CD8-positive, alpha-beta memory T cell (primary cell): ENCODE measurements around the gene RTN4R. TPM values are rescaled to one million over a fixed set of nuclear protein-coding genes. Genes with fewer than 3 reads are reported as not detected.

ENCODE experiments used
- CTCF ChIA-PET: fragments of 350-600 bp; sonication (Branson Sonifier 250); formaldehyde crosslinking; loops from one replicate; lab custom pipeline; 2021; ENCODE audit warnings: antibody characterized with exemption; lab: Charles Lee
- POLR2A ChIA-PET: fragments of 350-600 bp; sonication (Branson Sonifier 250); formaldehyde crosslinking; loops from one replicate; lab custom pipeline; 2021; ENCODE audit warnings: antibody characterized with exemption; lab: Charles Lee
- DNase-seq, 5 donors: peaks; one replicate each; pipeline versions ENCODE4 v3.0.0 to v3.0.0-alpha.2; 2020 to 2022; ENCODE audit warnings: mixed read lengths in 1 of 5
- H3K27ac ChIP-seq: one replicate; pipeline ENCODE4 v1.7.0; 2013; ENCODE audit warnings: low read depth, mild to moderate bottlenecking, low read length, moderate library complexity
- H3K27me3 ChIP-seq: 2 replicates; pipeline ENCODE4 v1.7.0; 2013; ENCODE audit warnings: low read length, mild to moderate bottlenecking; ENCODE audit not compliant: insufficient read depth, poor library complexity, severe bottlenecking
- H3K36me3 ChIP-seq: 2 replicates; pipeline ENCODE4 v1.7.0; 2013; ENCODE audit warnings: mild to moderate bottlenecking, low read length, moderate library complexity; ENCODE audit not compliant: insufficient read depth
- H3K4me1 ChIP-seq: 2 replicates; pipeline ENCODE4 v1.7.0; 2013; ENCODE audit warnings: mild to moderate bottlenecking, low read length, moderate library complexity; ENCODE audit not compliant: insufficient read depth
- H3K4me3 ChIP-seq: 2 replicates; pipeline ENCODE4 v1.7.0; 2013; ENCODE audit warnings: mild to moderate bottlenecking, low read length
- H3K9me3 ChIP-seq: 2 replicates; pipeline ENCODE4 v1.7.0; 2013; ENCODE audit warnings: mild to moderate bottlenecking, low read length
- H3K27ac Mint-ChIP-seq, 8 donors: one replicate each; pipeline ENCODE4 v1.8.0; 2020 to 2021; ENCODE audit warnings: mixed read lengths in 8 of 8, mild to moderate bottlenecking in 6 of 8, inconsistent platforms in 3 of 8, moderate library complexity in 3 of 8
- H3K27me3 Mint-ChIP-seq, 2 donors: one replicate each; pipeline ENCODE4 v1.8.0; 2020 to 2021; ENCODE audit warnings: mixed read lengths in 2 of 2, mild to moderate bottlenecking in 1 of 2, moderate library complexity in 1 of 2
- H3K36me3 Mint-ChIP-seq, 3 donors: one replicate each; pipeline ENCODE4 v1.8.0; 2020 to 2021; ENCODE audit warnings: mixed read lengths in 3 of 3, inconsistent platforms in 1 of 3, mild to moderate bottlenecking in 1 of 3
- H3K4me1 Mint-ChIP-seq, 3 donors: one replicate each; pipeline ENCODE4 v1.8.0; 2020 to 2021; ENCODE audit warnings: mixed read lengths in 3 of 3, inconsistent platforms in 1 of 3, mild to moderate bottlenecking in 1 of 3
- H3K4me3 Mint-ChIP-seq, 7 donors: one replicate each; pipeline ENCODE4 v1.8.0; 2020 to 2021; ENCODE audit warnings: mixed read lengths in 7 of 7, mild to moderate bottlenecking in 6 of 7, moderate library complexity in 4 of 7, inconsistent platforms in 2 of 7
- H3K9me3 Mint-ChIP-seq, 5 donors: one replicate each; pipeline ENCODE4 v1.8.0; 2020 to 2022; ENCODE audit warnings: mixed read lengths in 5 of 5, mild to moderate bottlenecking in 3 of 5, moderate library complexity in 2 of 5, inconsistent platforms in 1 of 5
- polyA plus RNA-seq: library from polyadenylated mRNA; unstranded; fragments of 300-500 nt; fragmentation: Illumina TruSeq; gene quantifications from one replicate; pipeline ENCODE4 v1.2.3, GENCODE V29; 2021
- total RNA-seq, 2 experiments: library from RNA; stranded (reverse); gene quantifications; one replicate each; pipeline ENCODE4 v1.2.3, GENCODE V29; 2021

The RTN4R gene
- total and polyA plus RNA-seq, 3 experiments from 2014 or later = 1.8 to 6.0 (median 2.7) TPM

DNA sequence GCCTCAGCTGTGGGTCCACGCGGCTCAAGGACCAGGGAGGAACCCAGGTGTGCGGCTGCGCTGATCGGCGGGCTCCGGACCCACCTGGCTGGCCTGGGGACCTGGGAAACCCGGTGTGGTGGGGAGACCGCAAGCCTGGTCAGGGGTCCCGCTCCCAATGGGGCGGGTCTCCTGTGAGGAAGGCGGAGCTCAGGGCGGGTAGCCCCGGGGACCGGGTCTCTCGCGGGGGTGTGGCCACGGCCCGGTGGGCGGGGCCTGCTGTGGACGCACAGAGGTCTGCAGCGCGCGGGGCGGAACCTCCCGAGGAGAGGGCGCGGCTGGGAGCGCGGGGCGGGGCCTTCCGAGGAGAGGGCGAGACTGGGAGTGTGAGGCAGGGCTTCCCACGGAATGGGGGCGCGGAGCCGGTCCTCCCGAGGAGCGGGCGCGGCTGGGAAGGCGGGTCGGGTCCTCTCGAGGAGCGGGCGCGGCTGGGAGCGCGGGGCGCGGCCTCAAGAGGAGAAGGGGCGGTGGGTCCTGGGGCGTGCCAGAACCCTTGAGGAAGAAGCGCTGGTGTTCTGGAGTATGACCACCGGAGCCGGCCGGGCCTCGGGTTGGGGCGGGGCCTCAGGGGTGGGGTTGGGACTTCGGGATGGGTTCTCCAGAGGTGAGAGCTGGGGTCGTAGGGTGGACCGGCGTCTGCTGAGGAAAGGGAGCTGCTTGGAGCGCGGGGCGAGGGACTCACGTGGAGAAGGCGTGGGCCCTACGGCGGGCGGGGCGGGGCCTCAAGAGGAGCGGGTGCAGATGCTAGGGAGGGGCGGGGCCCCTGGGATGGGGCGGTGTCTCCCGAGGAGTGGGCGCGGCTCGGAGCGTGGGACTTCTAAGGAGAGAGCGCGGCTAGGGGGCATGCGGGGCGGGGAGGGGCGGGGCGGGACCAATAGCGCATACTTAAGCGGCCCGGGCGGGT is 31.0 kb upstream of the RTN4R start:
- ChIA-PET POLR2A (interaction anchor here (0.6 kb wide), 1 partner anchor 95 kb away, joined by 3 read pairs; the partner anchor contains the start of gene ZNF74), CTCF (no interaction called here)
- Mint-ChIP-seq H3K36me3 (no peaks in the 10 kb centered on the region), H3K27me3 (peaks cover 0 to 4% of the 10 kb centered on the region in 2 donors), H3K4me3 (peak overlapping the region; percentile 80 to 88 (median 81)), H3K9me3 (no peaks in the 10 kb centered on the region), H3K4me1 (peaks cover 0 to 9% (median 6%) of the 10 kb centered on the region in 3 donors), H3K27ac (peak overlapping the region in 5 of 8 donors; percentile 15 to 81 (median 63))
- DNase-seq = peak; percentile 78 to 91 (median 85)
- Histone ChIP-seq H3K4me1 (peaks cover 6% of the 10 kb centered on the region), H3K27ac (no peak overlapping the region), H3K36me3 (no peaks in the 10 kb centered on the region), H3K9me3 (no peaks in the 10 kb centered on the region), H3K4me3 (peak overlapping the region; percentile 63), H3K27me3 (no peaks in the 10 kb centered on the region)

DNA sequence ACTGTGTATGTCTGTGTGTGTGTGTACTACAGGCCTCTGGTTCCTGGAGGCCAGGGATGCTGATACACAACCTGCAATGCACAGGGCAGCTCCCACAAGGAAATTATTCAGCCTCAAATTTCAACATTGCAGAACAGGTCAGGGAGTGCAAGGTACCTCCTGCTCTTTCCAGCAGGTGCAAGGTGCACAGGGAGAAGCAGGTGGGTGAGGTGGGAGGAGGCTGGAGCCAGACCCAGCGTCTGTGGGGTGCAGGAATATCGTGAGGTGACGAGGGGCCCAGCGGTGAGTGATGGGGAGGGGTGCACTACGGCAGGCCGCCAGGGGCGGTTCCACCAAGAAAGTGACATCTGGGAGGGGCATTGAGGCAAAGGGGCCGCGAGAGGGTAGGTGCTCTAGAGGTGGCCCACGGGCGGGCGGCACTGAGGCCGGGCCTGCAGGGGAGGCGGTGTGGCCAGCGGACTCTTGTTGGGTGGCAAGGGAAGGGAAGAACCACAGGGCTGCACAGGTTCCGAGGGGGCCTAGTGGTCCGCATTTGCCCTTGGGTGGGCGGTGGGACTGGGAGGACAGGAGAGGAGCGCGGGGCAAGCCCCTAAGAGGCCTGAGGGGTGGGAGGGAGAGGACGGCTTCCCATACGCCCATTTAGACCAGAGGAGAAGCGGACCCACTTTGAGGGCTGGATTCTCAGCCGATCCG is 30.1 kb upstream of the RTN4R start:
- Histone ChIP-seq H3K4me3 (no peak overlapping the region), H3K27me3 (no peaks in the 10 kb centered on the region), H3K4me1 (peaks cover 6% of the 10 kb centered on the region), H3K9me3 (no peaks in the 10 kb centered on the region), H3K36me3 (no peaks in the 10 kb centered on the region), H3K27ac (no peak overlapping the region)
- Mint-ChIP-seq H3K36me3 (no peaks in the 10 kb centered on the region), H3K27me3 (peaks cover 0 to 4% of the 10 kb centered on the region in 2 donors), H3K4me1 (peaks cover 0 to 9% (median 6%) of the 10 kb centered on the region in 3 donors), H3K4me3 (peak overlapping the region; percentile 73 to 83 (median 80)), H3K27ac (peak overlapping the region in 3 of 8 donors; percentile 23 to 56 (median 44)), H3K9me3 (no peaks in the 10 kb centered on the region)
- CTCF ChIA-PET = no interaction called here
- POLR2A ChIA-PET = no interaction called here
- no peak for DNase-seq

DNA sequence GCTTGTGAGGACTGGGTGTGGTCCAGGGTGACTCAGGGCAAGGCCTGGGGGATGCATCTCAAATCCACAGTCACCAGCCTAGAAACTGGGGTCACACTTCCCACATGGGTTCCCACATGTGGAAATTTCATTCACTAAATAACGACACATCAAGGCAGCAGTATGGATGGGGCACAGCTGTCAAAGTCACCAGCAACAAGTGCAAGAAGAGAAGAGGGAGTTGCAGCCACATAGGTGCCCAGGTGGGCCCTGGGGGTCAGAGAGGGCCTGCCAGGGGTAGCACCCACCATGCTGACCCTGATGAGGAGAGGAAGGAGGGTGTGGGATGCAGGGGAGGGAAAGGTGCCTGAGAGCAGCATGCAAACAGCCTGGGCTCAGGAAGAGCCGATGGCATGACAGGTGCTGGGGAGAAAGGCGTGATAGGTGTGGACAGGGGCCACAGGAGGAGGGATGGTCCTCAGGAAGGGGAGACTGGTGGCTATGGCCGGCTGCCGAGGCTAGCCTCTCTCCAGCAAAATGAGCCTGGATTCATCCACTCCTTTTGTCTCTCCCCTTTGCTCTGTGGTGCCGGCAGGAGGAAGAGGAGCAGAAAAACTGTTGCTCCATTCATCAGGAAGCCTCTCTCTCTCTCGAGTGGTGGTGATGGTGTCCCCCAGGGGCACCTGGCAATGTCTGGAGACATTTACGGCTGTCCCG is 29.4 kb upstream of the RTN4R start:
- no peak overlapping the region for H3K4me3 ChIP-seq
- peaks cover 6% of the 10 kb centered on the region for H3K4me1 ChIP-seq
- no peak for DNase-seq
- Mint-ChIP-seq H3K36me3 (no peaks in the 10 kb centered on the region), H3K27ac (peak overlapping the region in 3 of 8 donors; percentile 43 to 56 (median 44)), H3K4me3 (peak overlapping the region; percentile 73 to 83 (median 80)), H3K4me1 (peaks cover 0 to 9% (median 6%) of the 10 kb centered on the region in 3 donors), H3K27me3 (peaks cover 0 to 2% of the 10 kb centered on the region in 2 donors), H3K9me3 (no peaks in the 10 kb centered on the region)
- H3K36me3 ChIP-seq = no peaks in the 10 kb centered on the region
- no peaks in the 10 kb centered on the region for H3K9me3 ChIP-seq
- no peak overlapping the region for H3K27ac ChIP-seq
- POLR2A ChIA-PET = no interaction called here
- H3K27me3 ChIP-seq = no peaks in the 10 kb centered on the region
- CTCF ChIA-PET = no interaction called here

DNA sequence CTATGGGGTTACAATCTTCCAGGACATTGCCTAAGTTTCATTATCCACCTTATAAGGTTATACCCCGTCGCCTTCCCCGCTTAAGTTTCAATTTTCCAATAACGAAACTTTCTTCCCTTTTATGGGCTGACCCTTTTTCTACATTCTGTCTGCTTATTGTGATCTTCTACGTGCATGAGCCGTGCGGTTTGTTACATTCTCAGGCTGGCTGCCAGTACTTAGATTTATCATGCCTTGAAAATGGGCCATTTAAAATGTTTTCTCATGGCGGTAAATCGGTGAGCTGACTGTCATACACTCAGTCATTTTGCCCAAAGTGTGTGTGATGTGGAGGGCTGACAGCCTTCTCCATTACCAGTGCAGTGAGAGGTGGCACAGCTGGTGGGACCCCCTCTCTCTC is 28.5 kb upstream of the RTN4R start:
- Mint-ChIP-seq H3K9me3 (no peaks in the 10 kb centered on the region), H3K4me1 (peaks cover 0 to 9% (median 6%) of the 10 kb centered on the region in 3 donors), H3K27ac (peak overlapping the region in 3 of 8 donors; percentile 4 to 48 (median 17)), H3K36me3 (no peaks in the 10 kb centered on the region), H3K4me3 (peak overlapping the region in 3 of 7 donors; percentile 6 to 76 (median 27)), H3K27me3 (no peaks in the 10 kb centered on the region)
- Histone ChIP-seq H3K36me3 (no peaks in the 10 kb centered on the region), H3K27ac (no peak overlapping the region), H3K9me3 (no peaks in the 10 kb centered on the region), H3K4me1 (peaks cover 6% of the 10 kb centered on the region), H3K27me3 (peaks cover 3% of the 10 kb centered on the region), H3K4me3 (no peak overlapping the region)
- CTCF ChIA-PET = interaction anchor here (1.8 to 2.5 kb wide), 2 partner anchors 23 to 140 kb away, joined by 5 to 7 read pairs; partner anchors contain the start of gene DGCR6L
- POLR2A ChIA-PET = no interaction called here
- no peak for DNase-seq

DNA sequence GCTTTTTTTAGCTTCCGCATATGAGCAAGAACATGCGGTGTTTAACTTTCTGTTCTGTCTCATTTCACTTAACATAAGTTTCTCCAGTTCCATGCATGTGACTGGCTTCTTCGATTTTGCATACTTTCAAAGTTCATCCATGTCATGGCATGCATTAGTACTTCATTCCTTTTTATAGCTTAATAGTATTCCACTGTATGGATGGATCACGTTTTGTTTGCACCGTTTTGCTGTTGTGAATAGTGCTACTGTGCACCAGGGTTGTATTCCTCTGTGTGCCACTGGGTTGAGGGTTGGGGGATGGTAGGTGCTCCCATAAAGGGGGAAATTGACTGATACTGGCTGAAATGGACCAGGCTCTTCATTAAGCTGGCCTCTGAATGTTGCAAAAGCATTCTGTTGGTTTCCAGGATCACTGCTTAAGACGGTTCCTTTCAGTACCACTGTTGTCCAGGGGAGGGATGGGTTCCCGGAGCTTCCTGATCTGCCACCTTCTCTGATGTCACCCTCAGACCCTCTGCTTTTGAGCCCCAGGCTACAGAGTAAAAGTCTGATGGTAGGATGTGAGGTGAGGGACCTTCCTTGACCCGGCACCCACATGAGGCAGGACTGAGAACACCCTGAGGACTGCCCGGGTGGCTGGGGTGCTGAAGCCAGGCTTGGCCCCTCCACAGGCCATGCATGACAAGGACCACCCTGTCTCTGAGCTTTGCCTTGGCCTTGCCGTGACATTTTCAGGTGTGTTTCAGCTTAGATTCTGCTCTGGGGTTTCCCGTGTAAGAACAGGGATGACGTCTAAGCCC is 27.3 kb upstream of the RTN4R start:
- no peak for DNase-seq
- CTCF ChIA-PET = interaction anchor here (1.8 to 2.5 kb wide), 2 partner anchors 24 to 139 kb away, joined by 5 to 7 read pairs; partner anchors contain the start of gene DGCR6L
- peaks cover 3% of the 10 kb centered on the region for H3K27me3 ChIP-seq
- POLR2A ChIA-PET = interaction anchor here (0.6 kb wide), 1 partner anchor 200 kb away, joined by 3 read pairs; the partner anchor contains the start of gene KLHL22
- H3K36me3 ChIP-seq = no peaks in the 10 kb centered on the region
- no peaks in the 10 kb centered on the region for H3K36me3 Mint-ChIP-seq
- H3K27ac ChIP-seq = no peak overlapping the region
- H3K4me1 Mint-ChIP-seq = peaks cover 0 to 9% (median 6%) of the 10 kb centered on the region in 3 donors
- no peaks in the 10 kb centered on the region for H3K9me3 ChIP-seq
- no peaks in the 10 kb centered on the region for H3K27me3 Mint-ChIP-seq
- H3K4me1 ChIP-seq = peaks cover 6% of the 10 kb centered on the region
- H3K4me3 Mint-ChIP-seq = peak overlapping the region in 2 of 7 donors; percentile 2 to 8
- no peak overlapping the region for H3K4me3 ChIP-seq
- peak overlapping the region in 2 of 8 donors; percentile 54 to 65 for H3K27ac Mint-ChIP-seq
- H3K9me3 Mint-ChIP-seq = no peaks in the 10 kb centered on the region

DNA sequence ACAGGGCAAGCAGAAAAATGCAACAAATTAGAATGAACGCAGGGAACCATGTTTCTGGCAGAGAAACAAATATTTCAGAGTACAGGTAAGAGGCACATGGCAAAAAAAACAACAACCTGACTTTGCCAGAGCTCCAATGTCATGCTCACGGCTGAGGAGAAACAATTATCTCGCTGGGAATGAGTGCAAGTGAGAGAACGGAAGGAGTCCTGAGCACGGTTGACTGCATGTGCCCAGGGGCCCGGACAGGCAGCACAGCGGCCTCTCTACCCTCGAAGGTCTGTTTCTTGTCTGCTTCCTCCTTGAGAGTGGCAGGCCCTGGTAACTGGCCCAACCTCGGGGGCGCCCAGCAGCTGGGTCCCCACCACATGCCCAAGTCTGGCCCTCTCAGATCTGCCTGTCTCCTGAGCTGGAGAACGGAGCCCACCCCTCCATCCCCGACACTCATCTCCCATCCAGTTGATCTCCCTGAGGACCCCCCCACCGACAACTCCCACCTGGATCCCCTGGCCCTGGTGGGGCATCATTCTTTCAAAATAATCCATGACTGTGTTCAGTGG is 24.6 kb upstream of the RTN4R start:
- POLR2A ChIA-PET = no interaction called here

More for the DNA sequence above, 24.6 kb upstream of the RTN4R start:
- H3K4me3 Mint-ChIP-seq = no peak overlapping the region
- no peaks in the 10 kb centered on the region for H3K27me3 Mint-ChIP-seq
- no peaks in the 10 kb centered on the region for H3K4me1 ChIP-seq
- peaks cover 7% of the 10 kb centered on the region for H3K27me3 ChIP-seq
- no peak overlapping the region for H3K4me3 ChIP-seq
- no peaks in the 10 kb centered on the region for H3K9me3 ChIP-seq
- no peak for DNase-seq
- no peak overlapping the region for H3K27ac Mint-ChIP-seq
- no peaks in the 10 kb centered on the region for H3K36me3 Mint-ChIP-seq
- H3K9me3 Mint-ChIP-seq = no peaks in the 10 kb centered on the region
- H3K36me3 ChIP-seq = no peaks in the 10 kb centered on the region
- CTCF ChIA-PET = interaction anchor here (0.8 to 1.4 kb wide), 3 partner anchors 27 to 277 kb away, joined by 3 read pairs; partner anchors contain the start of gene DGCR6L
- peaks cover 0 to 4% (median 0%) of the 10 kb centered on the region in 3 donors for H3K4me1 Mint-ChIP-seq
- no peak overlapping the region for H3K27ac ChIP-seq
